GM08714 (cell line): Measurements from ENCODE around the gene PDIK1L.
"Not testable (repeated sequence)": the region's sequence is repeated elsewhere in the genome, so short reads cannot be mapped to it uniquely, and the experiment has no call there.

Source experiments
- H3K4me3 ChIP-seq: fragments of 200-500 bp; sonication (Bioruptor generic); 2 replicates; pipeline ENCODE4 v1.5.1; 2014; ENCODE audit warnings: mild to moderate bottlenecking, low read length, inconsistent platforms
- ZNF274 ChIP-seq: IDR thresholded peaks from 2 replicates; pipeline ENCODE4 v1.6.1; 2012; ENCODE audit warnings: mild to moderate bottlenecking, low read depth, low read length

Gene PDIK1L

GRCh38 chr1:26098602-26099001 lies 13.0 kb upstream of the PDIK1L start:
- no peak for TF ChIP-seq ZNF274
- no peak overlapping the region for H3K4me3 ChIP-seq

- no peak overlapping the region for H3K4me3 ChIP-seq
- TF ChIP-seq ZNF274 = no peak
These were observed 11.8 kb upstream of the PDIK1L start for GRCh38 chr1:26099780-26100179.

- H3K4me3 ChIP-seq = not testable (repeated sequence)
These were observed 11.4 kb upstream of the PDIK1L start for GRCh38 chr1:26100204-26100603.

GRCh38 chr1:26102119-26102518 lies 9.5 kb upstream of the PDIK1L start:
- TF ChIP-seq ZNF274 = no peak
- H3K4me3 ChIP-seq = no peak overlapping the region

GRCh38 chr1:26102526-26102925 lies 9.1 kb upstream of the PDIK1L start:
- H3K4me3 ChIP-seq = no peak overlapping the region
- TF ChIP-seq ZNF274 = no peak

GRCh38 chr1:26105226-26105548 lies 6.4 kb upstream of the PDIK1L start:
- H3K4me3 ChIP-seq = not testable (repeated sequence)

GRCh38 chr1:26109229-26110164 lies 2.1 kb upstream of the PDIK1L start:
- TF ChIP-seq ZNF274 = no peak
- H3K4me3 ChIP-seq = no peak overlapping the region

- no peak for TF ChIP-seq ZNF274
- H3K4me3 ChIP-seq = peak overlapping the region; percentile 86
These were observed 694 bp upstream of the PDIK1L start for GRCh38 chr1:26110731-26111529.

- peak overlapping the region; percentile 86 for H3K4me3 ChIP-seq
- no peak for TF ChIP-seq ZNF274
These were observed 767 bp downstream of the PDIK1L start for GRCh38 chr1:26112407-26112775.

GRCh38 chr1:26114165-26114927 lies 2.7 kb downstream of the PDIK1L start:
- TF ChIP-seq ZNF274 = no peak
- H3K4me3 ChIP-seq = peak overlapping the region; percentile 29; the same call in 1 of the 2 replicates

GRCh38 chr1:26119892-26120608 lies 8.4 kb downstream of the PDIK1L start:
- peak overlapping the region; percentile 2; the same call in 1 of the 2 replicates for H3K4me3 ChIP-seq
- no peak for TF ChIP-seq ZNF274

- no peak for TF ChIP-seq ZNF274
- H3K4me3 ChIP-seq = no peak overlapping the region
These were observed 10.5 kb downstream of the PDIK1L start for GRCh38 chr1:26121854-26122773.
